Activated B cell treated with CpG ODN at 0.5 μM for 24 hours (primary cell): ENCODE data around the gene TAC4. TPM values are rescaled to one million over a fixed set of nuclear protein-coding genes. Genes with fewer than 3 reads are reported as not detected.

Experiments
- ATAC-seq: fragments of 200-7000 bp; cut with Tn5 transposase; one replicate; pipeline ENCODE4 v1.10.0; 2021; ENCODE audit warnings: low read depth, mild to moderate bottlenecking, moderate library complexity
- CTCF ChIA-PET: fragments of 350-600 bp; sonication (Branson Sonifier 250); formaldehyde crosslinking; loops from one replicate; lab custom pipeline; 2021; ENCODE audit warnings: antibody characterized with exemption; lab: Charles Lee
- POLR2A ChIA-PET: fragments of 350-600 bp; sonication (Branson Sonifier 250); formaldehyde crosslinking; loops from one replicate; lab custom pipeline; 2021; ENCODE audit warnings: antibody characterized with exemption; lab: Charles Lee
- DNase-seq: peaks from one replicate; pipeline ENCODE4 v3.0.0; 2022
- H3K27ac Mint-ChIP-seq: one replicate; pipeline ENCODE4 v1.8.0; 2020; ENCODE audit warnings: mixed read lengths
- H3K27me3 Mint-ChIP-seq: one replicate; pipeline ENCODE4 v1.8.0; 2021; ENCODE audit warnings: mixed read lengths
- H3K36me3 Mint-ChIP-seq: one replicate; pipeline ENCODE4 v1.8.0; 2021; ENCODE audit warnings: low read depth, mixed read lengths
- H3K4me1 Mint-ChIP-seq: one replicate; pipeline ENCODE4 v1.8.0; 2021; ENCODE audit warnings: mixed read lengths
- H3K4me3 Mint-ChIP-seq: one replicate; pipeline ENCODE4 v1.8.0; 2020; ENCODE audit warnings: mild to moderate bottlenecking, mixed read lengths
- H3K9me3 Mint-ChIP-seq: one replicate; pipeline ENCODE4 v1.8.0; 2020; ENCODE audit warnings: mixed read lengths
- CTCF ChIP-seq: fragments of 200-600 bp; IDR thresholded peaks from one replicate; pipeline ENCODE4 v1.8.0; 2022; ENCODE audit warnings: antibody characterized with exemption, mild to moderate bottlenecking
- intact Hi-C: fragments of 100-400 bp; cut with micrococcal nuclease; formaldehyde crosslinking; loops from one replicate; pipeline ENCODE4 v1.15.1; 2024
- total RNA-seq: library from RNA; stranded (reverse); gene quantifications from 2 replicates; pipeline ENCODE4 v1.2.3, GENCODE V29; 2022

TAC4 gene
- total RNA-seq, 1 donor from 2014 or later = not detected

- H3K36me3 Mint-ChIP-seq = no peaks in the 10 kb centered on the region
- CTCF ChIA-PET = interaction anchor here (1.3 to 6.4 kb wide), 3 partner anchors 9 to 227 kb away, joined by 3 to 104 read pairs (median 9); partner anchors contain the start of gene DLX3
- no peak for TF ChIP-seq CTCF
- no peak for DNase-seq
- ATAC-seq = no peak
- intact Hi-C loops = loop anchor here (2.0 to 10.0 kb wide), 2 partner anchors 235 to 435 kb away; partner anchors contain the start of gene PDK2
- peaks cover 32% of the 10 kb centered on the region for H3K27me3 Mint-ChIP-seq
- H3K4me3 Mint-ChIP-seq = no peak overlapping the region
- H3K9me3 Mint-ChIP-seq = no peaks in the 10 kb centered on the region
- no peak overlapping the region for H3K27ac Mint-ChIP-seq
- no peaks in the 10 kb centered on the region for H3K4me1 Mint-ChIP-seq
- POLR2A ChIA-PET = no interaction called here
Observed at GRCh38 chr17:49859991-49860953, 12.4 kb upstream of the TAC4 start.

GRCh38 chr17:49858796-49859195, 10.9 kb upstream of the TAC4 start:
- intact Hi-C loops = no loop called here
- CTCF ChIA-PET = interaction anchor here (3.1 to 6.4 kb wide), 2 partner anchors 137 to 229 kb away, joined by 9 to 104 read pairs; partner anchors contain the start of gene DLX3
- Mint-ChIP-seq H3K27ac (no peak overlapping the region), H3K9me3 (no peaks in the 10 kb centered on the region), H3K36me3 (no peaks in the 10 kb centered on the region), H3K4me3 (no peak overlapping the region), H3K4me1 (no peaks in the 10 kb centered on the region), H3K27me3 (peaks cover 35% of the 10 kb centered on the region)
- TF ChIP-seq CTCF = no peak
- DNase-seq = no peak
- ATAC-seq = no peak
- POLR2A ChIA-PET = no interaction called here

GRCh38 chr17:49854126-49854525, 6.3 kb upstream of the TAC4 start:
- H3K27ac Mint-ChIP-seq = no peak overlapping the region
- DNase-seq (no peak), ATAC-seq (no peak)
- TF ChIP-seq CTCF = no peak
- no peaks in the 10 kb centered on the region for H3K9me3 Mint-ChIP-seq
- ChIA-PET POLR2A (no interaction called here), CTCF (interaction anchor here (1.4 kb wide), 2 partner anchors 144 to 233 kb away, joined by 3 to 5 read pairs; no protein-coding TSS in a partner anchor)
- peaks cover 22% of the 10 kb centered on the region for H3K27me3 Mint-ChIP-seq
- H3K4me1 Mint-ChIP-seq = peaks cover 12% of the 10 kb centered on the region
- no peak overlapping the region for H3K4me3 Mint-ChIP-seq
- H3K36me3 Mint-ChIP-seq = no peaks in the 10 kb centered on the region
- intact Hi-C loops = no loop called here

GRCh38 chr17:49853470-49854015, 5.7 kb upstream of the TAC4 start:
- H3K4me3 Mint-ChIP-seq = no peak overlapping the region
- peaks cover 12% of the 10 kb centered on the region for H3K4me1 Mint-ChIP-seq
- TF ChIP-seq CTCF = no peak
- no peaks in the 10 kb centered on the region for H3K9me3 Mint-ChIP-seq
- DNase-seq (no peak), ATAC-seq (no peak)
- H3K27me3 Mint-ChIP-seq = peaks cover 17% of the 10 kb centered on the region
- POLR2A ChIA-PET = no interaction called here
- no peaks in the 10 kb centered on the region for H3K36me3 Mint-ChIP-seq
- intact Hi-C loops = no loop called here
- H3K27ac Mint-ChIP-seq = no peak overlapping the region
- CTCF ChIA-PET = interaction anchor here (1.4 kb wide), 2 partner anchors 145 to 234 kb away, joined by 3 to 5 read pairs; no protein-coding TSS in a partner anchor
